T-cell (primary cell): ENCODE measurements around the gene SERINC1. TPM values are rescaled to one million over a fixed set of nuclear protein-coding genes. Genes with fewer than 3 reads are reported as not detected.

Experiments
- ATAC-seq, 4 experiments: fragments of 200-7000 bp in 3 of 4; fragments of 150-1000 bp in 1 of 4; cut with Tn5 transposase; replicated peaks in 1 of 4; 1 replicate in 3 of 4; 2 replicates in 1 of 4; pipeline ENCODE4 v1.10.0; 2021; ENCODE audit warnings: moderate library complexity in 3 of 4, mild to moderate bottlenecking in 2 of 4, moderate number of reproducible peaks in 1 of 4
- CTCF ChIA-PET, 2 donors: fragments of 300-600 bp; sonication (Branson Sonifier 250); formaldehyde crosslinking; loops; one replicate each; lab custom pipeline; 2022; ENCODE audit warnings: antibody characterized with exemption in 2 of 2; lab: Charles Lee
- POLR2A ChIA-PET, 2 donors: fragments of 300-600 bp; sonication (Branson Sonifier 250); formaldehyde crosslinking; loops; one replicate each; lab custom pipeline; 2022; ENCODE audit warnings: antibody characterized with exemption in 2 of 2; lab: Charles Lee
- DNase-seq, 35 experiments: peaks; one replicate each; pipeline versions ENCODE4 v3.0.0 to v3.0.0-alpha.2; 2013 to 2023
- H3K27ac ChIP-seq: one replicate; pipeline ENCODE4 v1.5.1; 2013; ENCODE audit warnings: low read length
- H3K27me3 ChIP-seq, 2 experiments: replicated peaks in 1 of 2; 1 replicate in 1 of 2; 2 replicates in 1 of 2; pipeline versions ENCODE4 v1.6.1 to v1.7.0; 2013; ENCODE audit warnings: low read length in 1 of 2, mixed read lengths in 1 of 2; ENCODE audit not compliant: control insufficient read depth in 2 of 2, insufficient read depth in 2 of 2; ENCODE audit errors: extremely low read depth in 1 of 2
- H3K36me3 ChIP-seq, 2 donors: 1 replicate in 1 of 2; 2 replicates in 1 of 2; pipeline versions ENCODE4 v1.6.1 to v1.7.0; 2013; ENCODE audit warnings: low read length in 1 of 2; ENCODE audit not compliant: control insufficient read depth in 2 of 2, insufficient read depth in 1 of 2; ENCODE audit errors: extremely low read depth in 1 of 2
- H3K4me1 ChIP-seq, 2 experiments: 1 replicate in 1 of 2; 2 replicates in 1 of 2; pipeline versions ENCODE4 v1.6.1 to v1.7.0; 2013; ENCODE audit warnings: low read length in 2 of 2, mixed read lengths in 1 of 2; ENCODE audit not compliant: insufficient read depth in 2 of 2, control insufficient read depth in 1 of 2; ENCODE audit errors: extremely low read depth in 1 of 2
- H3K4me3 ChIP-seq, 2 donors: 1 replicate in 1 of 2; 2 replicates in 1 of 2; pipeline versions ENCODE4 v1.5.1 to v1.7.0; 2013; ENCODE audit warnings: mild to moderate bottlenecking in 2 of 2, low read length in 1 of 2, moderate library complexity in 1 of 2; ENCODE audit not compliant: control insufficient read depth in 1 of 2; ENCODE audit errors: extremely low read depth in 1 of 2
- H3K9me3 ChIP-seq: 2 replicates; pipeline ENCODE4 v1.7.0; 2013
- H3K27ac Mint-ChIP-seq, 2 donors: one replicate each; pipeline ENCODE4 v1.8.0; 2020 to 2021; ENCODE audit warnings: mild to moderate bottlenecking in 2 of 2, mixed read lengths in 2 of 2
- H3K27me3 Mint-ChIP-seq, 2 donors: one replicate each; pipeline ENCODE4 v1.8.0; 2021 to 2022; ENCODE audit warnings: mixed read lengths in 2 of 2
- H3K36me3 Mint-ChIP-seq: one replicate; pipeline ENCODE4 v1.8.0; 2021; ENCODE audit warnings: mixed read lengths
- H3K4me1 Mint-ChIP-seq, 3 donors: one replicate each; pipeline ENCODE4 v1.8.0; 2020 to 2022; ENCODE audit warnings: mixed read lengths in 3 of 3, mild to moderate bottlenecking in 1 of 3
- H3K4me3 Mint-ChIP-seq, 3 donors: one replicate each; pipeline ENCODE4 v1.8.0; 2020 to 2022; ENCODE audit warnings: mild to moderate bottlenecking in 3 of 3, mixed read lengths in 3 of 3, moderate library complexity in 3 of 3
- H3K9me3 Mint-ChIP-seq, 3 donors: one replicate each; pipeline ENCODE4 v1.8.0; 2020 to 2022; ENCODE audit warnings: mixed read lengths in 3 of 3
- WGBS: methylation state at CpG from one replicate; pipeline ENCODE4 v1.1.5; 2013; ENCODE audit warnings: missing lambda C conversion rate; ENCODE audit not compliant: insufficient coverage; 5-methylcytosine and 5-hydroxymethylcytosine counted together
- total RNA-seq, 35 experiments: library from RNA in 6 of 35; stranded (reverse) in 6 of 35; fragments of 120-200 nt in 1 of 35; gene quantifications; one replicate each; pipeline versions ENCODE4 v1.2.1 to v1.2.4 and lab custom pipeline; 2013 to 2026

The SERINC1 gene
- total RNA-seq, 5 donors from 2014 or later (not counting 1 experiment from before 2014, with no cell fraction given) = 110 to 121 (median 116) TPM

GRCh38 chr6:122454673-122455072, 16.9 kb downstream of the SERINC1 start:
- Histone ChIP-seq H3K4me3 (no peak overlapping the region), H3K27me3 (no peaks in the 10 kb centered on the region), H3K36me3 (peaks cover 0 to 74% of the 10 kb centered on the region in 2 donors), H3K9me3 (no peaks in the 10 kb centered on the region), H3K4me1 (peaks cover 0 to 4% of the 10 kb centered on the region in 2 experiments), H3K27ac (no peak overlapping the region)
- Mint-ChIP-seq H3K27ac (peak overlapping the region in 1 of 2 donors; percentile 3), H3K4me3 (no peak overlapping the region), H3K9me3 (no peaks in the 10 kb centered on the region), H3K27me3 (no peaks in the 10 kb centered on the region), H3K36me3 (peaks cover 63% of the 10 kb centered on the region), H3K4me1 (peaks cover 54 to 58% (median 55%) of the 10 kb centered on the region in 3 donors)
- WGBS = 100% methylated on average over 1 of the region's 4 CpGs
- no peak for DNase-seq
- ChIA-PET CTCF (interaction anchor here in 1 of 2 donors (1.1 kb wide), 1 partner anchor 23 kb away, joined by 3 read pairs; no protein-coding TSS in a partner anchor), POLR2A (interaction anchor here in 1 of 2 donors (0.6 kb wide), 1 partner anchor 11 kb away, joined by 3 read pairs; no protein-coding TSS in a partner anchor)
- ATAC-seq = no peak

GRCh38 chr6:122452509-122452908, 19.1 kb downstream of the SERINC1 start:
- no peaks in the 10 kb centered on the region for H3K4me1 ChIP-seq
- Mint-ChIP-seq H3K9me3 (no peaks in the 10 kb centered on the region), H3K4me1 (peaks cover 42 to 50% (median 43%) of the 10 kb centered on the region in 3 donors), H3K27ac (no peak overlapping the region), H3K27me3 (no peaks in the 10 kb centered on the region), H3K36me3 (peaks cover 68% of the 10 kb centered on the region), H3K4me3 (no peak overlapping the region)
- no peak for ATAC-seq
- H3K27ac ChIP-seq = no peak overlapping the region
- H3K27me3 ChIP-seq = no peaks in the 10 kb centered on the region
- no peak overlapping the region for H3K4me3 ChIP-seq
- ChIA-PET CTCF (interaction anchor here in 1 of 2 donors (1.5 kb wide), 1 partner anchor 78 kb away, joined by 3 read pairs; no protein-coding TSS in a partner anchor), POLR2A (interaction anchor here in 1 of 2 donors (0.6 to 1.2 kb wide), 2 partner anchors 13 to 36 kb away, joined by 3 to 4 read pairs; no protein-coding TSS in a partner anchor)
- H3K9me3 ChIP-seq = no peaks in the 10 kb centered on the region
- no peak for DNase-seq
- WGBS = no CpG with 5 or more reads among the region's 1 CpG
- peaks cover 0 to 82% of the 10 kb centered on the region in 2 donors for H3K36me3 ChIP-seq

GRCh38 chr6:122449069-122449468, 22.5 kb downstream of the SERINC1 start:
- CTCF ChIA-PET = interaction anchor here in 1 of 2 donors (1.0 kb wide), 1 partner anchor 41 kb away, joined by 3 read pairs; no protein-coding TSS in a partner anchor

GRCh38 chr6:122445274-122445673, 26.3 kb downstream of the SERINC1 start:
- no peaks in the 10 kb centered on the region for H3K9me3 ChIP-seq
- Mint-ChIP-seq H3K36me3 (peaks cover 56% of the 10 kb centered on the region), H3K4me1 (peaks cover 18 to 25% (median 23%) of the 10 kb centered on the region in 3 donors), H3K9me3 (peaks cover 0 to 5% (median under 1%) of the 10 kb centered on the region in 3 donors), H3K4me3 (no peak overlapping the region), H3K27ac (peak overlapping the region in 1 of 2 donors; percentile 34), H3K27me3 (no peaks in the 10 kb centered on the region)
- ChIA-PET CTCF (interaction anchor here in 1 of 2 donors (1.0 kb wide), 1 partner anchor 11 kb away, joined by 3 read pairs; no protein-coding TSS in a partner anchor), POLR2A (interaction anchor here (0.6 to 1.1 kb wide), 4 partner anchors 11 to 40 kb away, joined by 3 to 6 read pairs (median 4); no protein-coding TSS in a partner anchor)
- no peak for DNase-seq
- no peak overlapping the region for H3K4me3 ChIP-seq
- H3K27ac ChIP-seq = no peak overlapping the region
- no CpG with 5 or more reads among the region's 1 CpG for WGBS
- no peaks in the 10 kb centered on the region for H3K4me1 ChIP-seq
- peaks cover 0 to 60% of the 10 kb centered on the region in 2 donors for H3K36me3 ChIP-seq
- H3K27me3 ChIP-seq = no peaks in the 10 kb centered on the region
- no peak for ATAC-seq

More at GRCh38 chr6:122449069-122449468, 22.5 kb downstream of the SERINC1 start:
- no peaks in the 10 kb centered on the region for H3K27me3 Mint-ChIP-seq
- no peaks in the 10 kb centered on the region for H3K9me3 ChIP-seq
- H3K4me1 Mint-ChIP-seq = peaks cover 24 to 37% (median 30%) of the 10 kb centered on the region in 3 donors
- no peak overlapping the region for H3K4me3 ChIP-seq
- H3K4me1 ChIP-seq = no peaks in the 10 kb centered on the region
- ATAC-seq (no peak), DNase-seq (no peak)
- H3K27me3 ChIP-seq = no peaks in the 10 kb centered on the region
- no peak overlapping the region for H3K27ac ChIP-seq
- peaks cover 0 to 83% of the 10 kb centered on the region in 2 donors for H3K36me3 ChIP-seq
- peaks cover 64% of the 10 kb centered on the region for H3K36me3 Mint-ChIP-seq
- H3K27ac Mint-ChIP-seq = peak overlapping the region in 1 of 2 donors; percentile 44
- H3K9me3 Mint-ChIP-seq = no peaks in the 10 kb centered on the region
- 100% methylated on average over 1 of the region's 1 CpG for WGBS
- H3K4me3 Mint-ChIP-seq = no peak overlapping the region
- POLR2A ChIA-PET = interaction anchor here in 1 of 2 donors (1.4 kb wide), 1 partner anchor 22 kb away, joined by 4 read pairs; the partner anchor contains the start of gene SERINC1

GRCh38 chr6:122438975-122439374, 32.6 kb downstream of the SERINC1 start:
- no peaks in the 10 kb centered on the region for H3K27me3 Mint-ChIP-seq
- no peak overlapping the region for H3K4me3 Mint-ChIP-seq
- Histone ChIP-seq H3K4me3 (no peak overlapping the region), H3K9me3 (no peaks in the 10 kb centered on the region), H3K4me1 (no peaks in the 10 kb centered on the region), H3K36me3 (peaks cover 3 to 41% of the 10 kb centered on the region in 2 donors), H3K27ac (no peak overlapping the region), H3K27me3 (no peaks in the 10 kb centered on the region)
- H3K36me3 Mint-ChIP-seq = peaks cover 73% of the 10 kb centered on the region
- H3K27ac Mint-ChIP-seq = no peak overlapping the region
- POLR2A ChIA-PET = interaction anchor here in 1 of 2 donors (0.9 to 1.0 kb wide), 2 partner anchors 26 to 57 kb away, joined by 3 to 4 read pairs; no protein-coding TSS in a partner anchor
- ATAC-seq = no peak
- H3K9me3 Mint-ChIP-seq = peaks cover 4 to 21% (median 15%) of the 10 kb centered on the region in 3 donors
- no peak for DNase-seq
- WGBS = no CpG with 5 or more reads among the region's 1 CpG
- H3K4me1 Mint-ChIP-seq = peaks cover 0 to 4% (median under 1%) of the 10 kb centered on the region in 3 donors
- CTCF ChIA-PET = interaction anchor here in 1 of 2 donors (1.0 kb wide), 1 partner anchor 11 kb away, joined by 3 read pairs; no protein-coding TSS in a partner anchor

GRCh38 chr6:122432816-122433215, 38.8 kb downstream of the SERINC1 start:
- no peaks in the 10 kb centered on the region for H3K9me3 Mint-ChIP-seq
- ChIA-PET CTCF (no interaction called here), POLR2A (interaction anchor here in 1 of 2 donors (0.6 kb wide), 1 partner anchor 16 kb away, joined by 5 read pairs; no protein-coding TSS in a partner anchor)
- no peak overlapping the region for H3K4me3 Mint-ChIP-seq
- DNase-seq (no peak), ATAC-seq (no peak)
- Histone ChIP-seq H3K4me1 (no peaks in the 10 kb centered on the region), H3K36me3 (peaks cover 0 to 29% of the 10 kb centered on the region in 2 donors), H3K4me3 (no peak overlapping the region), H3K9me3 (no peaks in the 10 kb centered on the region), H3K27ac (no peak overlapping the region), H3K27me3 (no peaks in the 10 kb centered on the region)
- peaks cover 60% of the 10 kb centered on the region for H3K36me3 Mint-ChIP-seq
- H3K27ac Mint-ChIP-seq = peak overlapping the region in 1 of 2 donors; percentile 55
- H3K27me3 Mint-ChIP-seq = no peaks in the 10 kb centered on the region
- H3K4me1 Mint-ChIP-seq = peaks cover 0 to 9% (median 2%) of the 10 kb centered on the region in 3 donors
- 60% methylated on average over 1 of the region's 3 CpGs for WGBS
